Neural cell (in vitro differentiated cells): Measurements from ENCODE around the gene STUB1. TPM values are rescaled to one million over a fixed set of nuclear protein-coding genes. Genes with fewer than 3 reads are reported as not detected.

Experiments
- H2AFZ ChIP-seq: fragments of 200-600, 300-800 bp; sonication (generic), shearing (Covaris generic); 2 replicates; pipeline ENCODE4 v1.6.0; 2014; ENCODE audit warnings: low read depth, mild to moderate bottlenecking, antibody characterized with exemption, low read length, moderate library complexity
- H3F3A ChIP-seq: fragments of 200-600 bp; shearing (Covaris generic); 2 replicates; pipeline ENCODE4 v1.6.1; 2016; ENCODE audit warnings: mild to moderate bottlenecking, moderate library complexity, mixed read lengths, antibody characterized with exemption, low read length; ENCODE audit not compliant: insufficient read depth, poor library complexity, severe bottlenecking
- H3K27ac ChIP-seq: fragments of 200-600, 300-800 bp; sonication (generic), shearing (Covaris generic); 2 replicates; pipeline ENCODE4 v1.5.1; 2014; ENCODE audit warnings: mild to moderate bottlenecking, low read length, moderate library complexity
- H3K27me3 ChIP-seq: fragments of 300-800, 200-600 bp; sonication (generic), shearing (Covaris generic); 2 replicates; pipeline ENCODE4 v1.6.0; 2014; ENCODE audit warnings: mild to moderate bottlenecking, low read depth, low read length, moderate library complexity; ENCODE audit not compliant: insufficient read depth
- H3K36me3 ChIP-seq: fragments of 300-800, 200-600 bp; sonication (generic), shearing (Covaris generic); 2 replicates; pipeline ENCODE4 v1.5.1; 2014; ENCODE audit warnings: mild to moderate bottlenecking, antibody characterized with exemption, low read length, moderate library complexity; ENCODE audit not compliant: insufficient read depth
- H3K4me2 ChIP-seq: fragments of 300-800, 200-600 bp; sonication (generic), shearing (Covaris generic); 2 replicates; pipeline ENCODE4 v1.6.0; 2014; ENCODE audit warnings: mild to moderate bottlenecking, low read length
- H3K4me3 ChIP-seq: fragments of 300-800, 200-600 bp; sonication (generic), shearing (Covaris generic); 2 replicates; pipeline ENCODE4 v1.5.1; 2014; ENCODE audit warnings: mild to moderate bottlenecking, low read length, moderate library complexity
- H3K79me2 ChIP-seq: fragments of 200-600 bp; shearing (Covaris generic); replicated peaks from 2 replicates; pipeline ENCODE4 v1.6.0; 2014; ENCODE audit warnings: mild to moderate bottlenecking, low read length, moderate library complexity; ENCODE audit not compliant: insufficient read depth
- H3K9ac ChIP-seq: fragments of 300-800, 200-600 bp; sonication (generic), shearing (Covaris generic); 2 replicates; pipeline ENCODE4 v1.6.1; 2016; ENCODE audit warnings: mild to moderate bottlenecking, low read length, mixed read lengths
- H3K9me2 ChIP-seq: fragments of 200-600 bp; shearing (Covaris generic); 2 replicates; pipeline ENCODE4 v1.6.1; 2016; ENCODE audit warnings: mild to moderate bottlenecking, low read length, mixed read lengths; ENCODE audit not compliant: insufficient read depth
- H3K9me3 ChIP-seq: fragments of 200-600, 300-800 bp; sonication (generic), shearing (Covaris generic); 2 replicates; pipeline ENCODE4 v1.6.1; 2016; ENCODE audit warnings: mild to moderate bottlenecking, mixed run types, low read length, moderate library complexity, mixed read lengths
- H4K20me1 ChIP-seq: fragments of 200-600 bp; shearing (Covaris generic); 2 replicates; pipeline ENCODE4 v1.6.1; 2016; ENCODE audit warnings: mild to moderate bottlenecking, mixed run types; ENCODE audit not compliant: insufficient read depth
- EP300 ChIP-seq: fragments of 450-650 bp; conservative IDR thresholded peaks from 2 replicates; pipeline ENCODE4 v1.6.1; 2014; ENCODE audit warnings: antibody characterized with exemption, mild to moderate bottlenecking, moderate library complexity; ENCODE audit not compliant: poor library complexity, severe bottlenecking
- EZH2 ChIP-seq: fragments of 200-600, 300-800 bp; shearing (Covaris generic), sonication (generic); IDR thresholded peaks from 2 replicates; pipeline ENCODE4 v1.6.1; 2014; ENCODE audit warnings: antibody characterized with exemption, low read length, borderline replicate concordance, mild to moderate bottlenecking; ENCODE audit not compliant: insufficient read depth, poor library complexity, severe bottlenecking
- MXI1 ChIP-seq: fragments of 450-650 bp; conservative IDR thresholded peaks from 2 replicates; pipeline ENCODE4 v1.6.1; 2014; ENCODE audit warnings: antibody characterized with exemption, mild to moderate bottlenecking; ENCODE audit not compliant: poor library complexity, severe bottlenecking
- POLR2AphosphoS5 ChIP-seq: IDR thresholded peaks from 2 replicates; pipeline ENCODE4 v1.6.1; 2012
- RAD21 ChIP-seq: fragments of 450-650 bp; conservative IDR thresholded peaks from 2 replicates; pipeline ENCODE4 v1.6.1; 2014; ENCODE audit warnings: antibody characterized with exemption, mild to moderate bottlenecking, moderate library complexity
- SMC3 ChIP-seq: fragments of 450-650 bp; conservative IDR thresholded peaks from 2 replicates; pipeline ENCODE4 v1.6.1; 2014; ENCODE audit warnings: antibody characterized with exemption, mild to moderate bottlenecking, moderate library complexity; ENCODE audit not compliant: poor library complexity
- TAF1 ChIP-seq: IDR thresholded peaks from 2 replicates; pipeline ENCODE4 v1.6.1; 2012; ENCODE audit warnings: low read depth
- polyA plus RNA-seq: library from polyadenylated mRNA; depleted of rRNA; stranded (reverse); fragments of >200 nt; gene quantifications from 2 replicates; pipeline ENCODE4 v1.2.3, GENCODE V29; 2014
- TF ChIP-seq, protein P1 (sequence below): IDR thresholded peaks from 2 replicates; pipeline ENCODE4 v1.6.1; 2012; ENCODE audit warnings: borderline replicate concordance
- TF ChIP-seq, protein P2 (sequence below): fragments of 450-650 bp; IDR thresholded peaks from 2 replicates; pipeline ENCODE4 v1.5.1; 2014; ENCODE audit warnings: antibody characterized with exemption, mild to moderate bottlenecking, moderate library complexity; ENCODE audit not compliant: poor library complexity, severe bottlenecking

The STUB1 gene
- polyA plus RNA-seq, 1 donor from 2014 or later: 120 TPM

DNA sequence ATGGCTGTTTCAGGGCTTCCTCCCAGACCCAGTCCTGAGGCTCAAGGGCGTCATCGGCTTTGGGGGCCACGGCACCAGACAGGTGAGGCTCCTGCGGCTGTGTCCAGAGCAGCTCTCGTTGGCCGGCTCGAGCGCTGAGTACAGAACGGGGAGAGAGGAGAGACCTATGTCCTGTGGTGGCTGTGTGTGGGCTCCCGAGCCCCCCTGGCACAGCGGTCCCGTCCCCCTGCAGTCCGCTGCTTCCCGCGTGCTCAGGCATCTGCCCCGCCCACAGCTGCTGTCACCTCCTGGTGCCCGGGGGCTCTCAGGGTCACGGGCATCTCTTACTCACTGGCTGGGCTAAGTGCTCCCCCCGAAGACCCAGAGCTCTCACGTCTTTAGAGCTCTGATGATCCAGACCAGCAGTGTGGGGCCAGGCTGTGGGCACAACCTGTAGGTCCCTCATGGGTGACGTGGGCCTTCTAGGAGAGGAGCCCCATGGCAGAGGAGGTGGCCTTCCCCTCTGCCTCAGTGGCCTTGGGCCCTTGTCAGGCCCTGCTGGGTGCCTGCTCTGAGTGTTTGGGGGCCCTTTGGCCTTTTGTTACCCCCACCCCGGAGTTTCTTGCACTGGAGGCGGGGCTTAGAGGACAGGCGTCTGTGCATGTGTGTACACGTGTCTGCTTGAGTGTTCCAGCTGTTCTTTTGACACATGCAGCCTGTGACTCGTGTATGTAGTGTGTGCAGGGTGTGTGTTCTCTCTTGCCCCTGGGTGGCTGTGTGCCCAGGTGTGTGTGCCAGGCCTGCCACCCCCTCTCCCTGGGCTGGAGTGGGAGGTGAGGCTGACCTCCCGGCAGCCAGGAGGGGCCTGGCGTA, 27.5 kb upstream of the STUB1 start:
- no peaks in the 10 kb centered on the region for H3K9me2 ChIP-seq
- H3K4me2 ChIP-seq: no peak overlapping the region
- no peaks in the 10 kb centered on the region for H3K36me3 ChIP-seq
- H3K9ac ChIP-seq: no peak overlapping the region
- TF ChIP-seq, protein P1, sequence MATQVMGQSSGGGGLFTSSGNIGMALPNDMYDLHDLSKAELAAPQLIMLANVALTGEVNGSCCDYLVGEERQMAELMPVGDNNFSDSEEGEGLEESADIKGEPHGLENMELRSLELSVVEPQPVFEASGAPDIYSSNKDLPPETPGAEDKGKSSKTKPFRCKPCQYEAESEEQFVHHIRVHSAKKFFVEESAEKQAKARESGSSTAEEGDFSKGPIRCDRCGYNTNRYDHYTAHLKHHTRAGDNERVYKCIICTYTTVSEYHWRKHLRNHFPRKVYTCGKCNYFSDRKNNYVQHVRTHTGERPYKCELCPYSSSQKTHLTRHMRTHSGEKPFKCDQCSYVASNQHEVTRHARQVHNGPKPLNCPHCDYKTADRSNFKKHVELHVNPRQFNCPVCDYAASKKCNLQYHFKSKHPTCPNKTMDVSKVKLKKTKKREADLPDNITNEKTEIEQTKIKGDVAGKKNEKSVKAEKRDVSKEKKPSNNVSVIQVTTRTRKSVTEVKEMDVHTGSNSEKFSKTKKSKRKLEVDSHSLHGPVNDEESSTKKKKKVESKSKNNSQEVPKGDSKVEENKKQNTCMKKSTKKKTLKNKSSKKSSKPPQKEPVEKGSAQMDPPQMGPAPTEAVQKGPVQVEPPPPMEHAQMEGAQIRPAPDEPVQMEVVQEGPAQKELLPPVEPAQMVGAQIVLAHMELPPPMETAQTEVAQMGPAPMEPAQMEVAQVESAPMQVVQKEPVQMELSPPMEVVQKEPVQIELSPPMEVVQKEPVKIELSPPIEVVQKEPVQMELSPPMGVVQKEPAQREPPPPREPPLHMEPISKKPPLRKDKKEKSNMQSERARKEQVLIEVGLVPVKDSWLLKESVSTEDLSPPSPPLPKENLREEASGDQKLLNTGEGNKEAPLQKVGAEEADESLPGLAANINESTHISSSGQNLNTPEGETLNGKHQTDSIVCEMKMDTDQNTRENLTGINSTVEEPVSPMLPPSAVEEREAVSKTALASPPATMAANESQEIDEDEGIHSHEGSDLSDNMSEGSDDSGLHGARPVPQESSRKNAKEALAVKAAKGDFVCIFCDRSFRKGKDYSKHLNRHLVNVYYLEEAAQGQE: no peak
- TF ChIP-seq MXI1: no peak
- TF ChIP-seq TAF1: no peak
- TF ChIP-seq EZH2: no peak
- no peak for TF ChIP-seq EP300
- no peak for TF ChIP-seq POLR2AphosphoS5
- no peak for TF ChIP-seq RAD21
- no peak for TF ChIP-seq SMC3
- TF ChIP-seq, protein P2, sequence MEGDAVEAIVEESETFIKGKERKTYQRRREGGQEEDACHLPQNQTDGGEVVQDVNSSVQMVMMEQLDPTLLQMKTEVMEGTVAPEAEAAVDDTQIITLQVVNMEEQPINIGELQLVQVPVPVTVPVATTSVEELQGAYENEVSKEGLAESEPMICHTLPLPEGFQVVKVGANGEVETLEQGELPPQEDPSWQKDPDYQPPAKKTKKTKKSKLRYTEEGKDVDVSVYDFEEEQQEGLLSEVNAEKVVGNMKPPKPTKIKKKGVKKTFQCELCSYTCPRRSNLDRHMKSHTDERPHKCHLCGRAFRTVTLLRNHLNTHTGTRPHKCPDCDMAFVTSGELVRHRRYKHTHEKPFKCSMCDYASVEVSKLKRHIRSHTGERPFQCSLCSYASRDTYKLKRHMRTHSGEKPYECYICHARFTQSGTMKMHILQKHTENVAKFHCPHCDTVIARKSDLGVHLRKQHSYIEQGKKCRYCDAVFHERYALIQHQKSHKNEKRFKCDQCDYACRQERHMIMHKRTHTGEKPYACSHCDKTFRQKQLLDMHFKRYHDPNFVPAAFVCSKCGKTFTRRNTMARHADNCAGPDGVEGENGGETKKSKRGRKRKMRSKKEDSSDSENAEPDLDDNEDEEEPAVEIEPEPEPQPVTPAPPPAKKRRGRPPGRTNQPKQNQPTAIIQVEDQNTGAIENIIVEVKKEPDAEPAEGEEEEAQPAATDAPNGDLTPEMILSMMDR: no peak
- no peak overlapping the region for H2AFZ ChIP-seq
- H3F3A ChIP-seq: no peaks in the 10 kb centered on the region
- H3K9me3 ChIP-seq: no peaks in the 10 kb centered on the region
- H3K27me3 ChIP-seq: no peaks in the 10 kb centered on the region
- H3K4me3 ChIP-seq: no peak overlapping the region
- H3K79me2 ChIP-seq: no peaks in the 10 kb centered on the region
- no peaks in the 10 kb centered on the region for H4K20me1 ChIP-seq
- H3K27ac ChIP-seq: no peak overlapping the region

DNA sequence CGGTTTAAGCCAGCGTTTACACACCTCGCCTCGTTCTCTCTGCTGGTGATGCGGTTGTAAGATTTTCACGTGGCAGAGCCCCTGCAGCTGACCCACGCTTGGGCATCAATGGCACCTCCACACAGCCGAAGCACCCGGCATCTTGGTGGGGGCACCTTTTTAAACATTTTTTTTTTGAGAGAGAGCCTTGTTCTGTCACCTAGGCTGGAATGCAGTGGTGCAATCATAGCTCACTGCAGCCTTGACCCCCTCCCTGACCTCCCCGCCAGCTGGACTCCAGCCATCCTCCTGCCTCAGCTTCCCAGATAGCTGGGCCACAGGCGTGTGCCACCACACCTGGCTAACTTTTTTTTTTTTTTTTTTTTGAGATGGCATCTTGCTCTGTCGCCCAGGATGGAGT, 26.2 kb upstream of the STUB1 start:
- TF ChIP-seq, protein P1: no peak
- no peak for TF ChIP-seq MXI1
- TF ChIP-seq TAF1: no peak
- no peak for TF ChIP-seq SMC3
- no peak for TF ChIP-seq EP300
- TF ChIP-seq, protein P2: no peak
- no peak for TF ChIP-seq EZH2
- TF ChIP-seq RAD21: no peak
- no peak for TF ChIP-seq POLR2AphosphoS5
- H3K9me2 ChIP-seq: no peaks in the 10 kb centered on the region
- no peak overlapping the region for H2AFZ ChIP-seq
- H3F3A ChIP-seq: no peaks in the 10 kb centered on the region
- H3K27ac ChIP-seq: no peak overlapping the region
- H3K27me3 ChIP-seq: no peaks in the 10 kb centered on the region
- H3K9me3 ChIP-seq: no peaks in the 10 kb centered on the region
- no peak overlapping the region for H3K4me2 ChIP-seq
- no peak overlapping the region for H3K4me3 ChIP-seq
- H4K20me1 ChIP-seq: no peaks in the 10 kb centered on the region
- H3K79me2 ChIP-seq: no peaks in the 10 kb centered on the region
- H3K36me3 ChIP-seq: no peaks in the 10 kb centered on the region
- H3K9ac ChIP-seq: no peak overlapping the region
